HG03457 (cell line): ENCODE results near the gene MAPKAP1.
"Not testable (repeated sequence)": the region's sequence is repeated elsewhere in the genome, so short reads cannot be mapped to it uniquely, and the experiment has no call there.

Source experiments
- ATAC-seq: cut with Tn5 transposase; IDR thresholded peaks from one replicate; pipeline ENCODE4 v1.9.1; 2021; ENCODE audit warnings: moderate number of reproducible peaks; ENCODE audit not compliant: unreplicated experiment

MAPKAP1 gene

DNA sequence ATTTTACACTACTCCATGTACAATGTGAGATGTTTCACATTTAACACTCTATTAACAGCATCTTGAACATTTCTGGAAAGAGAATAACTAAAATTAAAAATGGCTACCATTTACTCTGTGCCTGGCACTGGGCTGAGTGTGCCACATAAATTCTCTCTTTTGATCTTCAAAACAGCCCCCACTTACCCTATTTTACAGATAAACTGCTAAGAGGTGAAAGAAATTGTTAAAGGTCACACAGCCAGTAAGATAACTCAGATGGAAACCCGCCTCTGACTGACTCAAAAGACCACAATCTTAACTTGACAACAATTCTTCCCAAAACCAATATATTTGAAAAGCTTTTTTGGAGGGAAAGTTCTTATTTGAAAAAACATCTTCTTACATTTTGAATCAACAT lies 97.3 kb downstream of the MAPKAP1 start:
- ATAC-seq = no peak

DNA sequence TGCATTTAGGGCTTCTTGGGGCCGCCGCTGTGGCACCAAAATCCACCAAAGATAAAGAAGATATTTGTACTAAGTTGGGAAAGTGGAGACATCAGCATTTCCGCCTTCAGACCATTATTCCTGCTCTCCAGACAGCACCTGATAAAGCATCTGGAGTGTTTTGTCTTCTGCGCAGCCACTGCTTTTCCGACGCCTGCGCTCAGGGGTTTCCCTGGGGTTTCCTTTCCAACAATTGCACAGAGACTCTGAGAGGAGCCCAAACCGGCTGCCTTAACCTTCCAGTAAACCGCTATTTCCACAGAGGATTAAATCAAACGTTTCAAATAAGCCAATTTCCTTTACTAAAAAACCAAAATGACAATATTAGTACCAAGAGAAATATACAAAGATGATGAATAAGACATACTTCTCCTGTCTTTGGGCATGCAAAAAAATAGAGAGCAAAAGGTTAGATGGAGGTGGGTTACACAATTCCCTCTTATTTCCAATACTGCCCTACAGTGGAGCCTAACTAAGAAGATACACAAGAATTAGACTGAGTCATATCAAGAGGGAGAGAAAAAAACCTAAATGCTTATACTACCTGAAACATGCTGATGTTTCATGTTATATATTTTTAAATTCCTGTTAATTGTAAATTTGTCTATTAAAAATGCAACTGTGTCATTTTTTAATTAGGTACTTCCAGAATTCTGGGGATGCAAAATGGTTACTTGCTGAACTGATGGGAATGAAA lies 98.4 kb downstream of the MAPKAP1 start:
- no peak for ATAC-seq

DNA sequence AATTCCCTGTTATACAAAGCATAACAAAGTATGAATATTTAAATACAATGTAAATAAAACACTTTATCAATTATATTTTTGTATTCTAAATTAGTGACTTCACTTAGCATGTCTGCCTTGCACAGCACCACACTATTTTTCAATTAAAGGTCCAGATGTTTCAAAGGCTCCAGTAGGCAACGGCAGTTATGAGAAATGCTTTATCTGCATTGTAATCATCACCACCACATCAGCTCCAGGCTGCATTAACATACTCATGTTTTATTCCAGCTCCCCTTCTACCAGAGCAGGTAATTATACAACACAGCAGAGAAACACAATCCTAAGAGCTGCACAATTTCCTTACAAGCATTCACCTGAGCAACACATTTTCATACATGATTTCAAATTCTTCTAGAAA lies 102.8 kb downstream of the MAPKAP1 start:
- ATAC-seq = no peak

DNA sequence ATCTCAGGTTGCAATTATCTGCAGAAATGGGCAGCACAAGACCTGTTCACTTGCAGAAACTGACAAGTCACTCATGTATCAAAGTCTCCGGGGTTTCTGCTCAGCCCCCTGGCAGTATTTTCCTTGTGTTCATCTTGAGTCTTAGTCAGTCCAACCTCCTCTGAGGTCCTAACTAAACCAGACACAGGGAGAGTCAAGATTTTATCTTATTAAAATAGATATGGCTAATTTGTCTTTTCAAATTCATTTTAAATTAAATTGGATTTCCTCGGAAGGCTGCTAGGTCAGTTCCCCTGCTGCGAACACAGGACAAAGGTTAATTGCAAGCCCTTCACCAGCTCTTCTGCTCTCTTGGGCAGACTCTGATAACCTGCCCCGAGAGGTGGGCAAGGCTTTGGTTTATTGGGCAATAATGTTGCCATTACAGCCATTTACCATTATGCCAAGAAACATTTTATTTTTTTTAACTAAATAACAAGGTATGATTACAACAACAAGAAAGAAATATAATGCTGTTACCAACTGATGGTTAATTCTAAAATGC lies 103.5 kb downstream of the MAPKAP1 start:
- no peak for ATAC-seq

DNA sequence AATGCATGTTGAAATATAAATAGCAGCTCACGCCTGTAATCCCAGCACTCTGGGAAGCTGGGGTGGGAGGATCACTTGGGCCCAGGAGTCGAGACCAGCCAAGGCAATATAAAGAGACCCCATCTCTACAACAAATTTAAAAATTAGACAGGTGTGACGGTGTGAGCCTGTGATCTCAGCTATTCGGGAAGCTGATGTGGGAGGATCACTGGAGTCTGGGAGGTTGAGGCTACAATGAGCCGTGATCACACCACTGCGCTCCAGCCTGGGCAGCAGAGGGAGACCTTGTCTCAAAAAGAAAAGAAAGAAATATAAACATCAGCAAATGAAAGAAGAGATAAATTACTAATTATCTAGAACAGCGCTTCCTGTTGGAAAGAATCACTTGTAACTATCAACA lies 105.0 kb downstream of the MAPKAP1 start:
- ATAC-seq = no peak

DNA sequence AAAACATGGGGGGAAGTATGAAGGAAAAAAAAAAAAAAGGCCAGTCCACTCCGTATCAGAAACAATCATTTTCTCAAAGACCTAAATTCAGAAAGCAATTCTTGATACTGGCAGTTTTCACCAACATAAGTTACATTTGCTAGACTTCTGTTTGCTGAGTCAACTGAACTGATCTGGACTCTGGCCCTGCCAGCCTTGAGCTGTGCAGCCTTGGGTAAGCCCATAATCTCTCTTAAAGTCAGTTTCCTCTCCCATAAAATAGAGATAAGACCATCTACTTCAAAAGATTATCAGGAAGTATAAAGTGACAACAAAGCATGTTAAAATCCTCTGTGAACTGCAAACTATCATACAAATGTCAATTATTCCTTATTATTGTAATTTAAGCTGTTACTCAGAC lies 106.8 kb downstream of the MAPKAP1 start:
- no peak for ATAC-seq

DNA sequence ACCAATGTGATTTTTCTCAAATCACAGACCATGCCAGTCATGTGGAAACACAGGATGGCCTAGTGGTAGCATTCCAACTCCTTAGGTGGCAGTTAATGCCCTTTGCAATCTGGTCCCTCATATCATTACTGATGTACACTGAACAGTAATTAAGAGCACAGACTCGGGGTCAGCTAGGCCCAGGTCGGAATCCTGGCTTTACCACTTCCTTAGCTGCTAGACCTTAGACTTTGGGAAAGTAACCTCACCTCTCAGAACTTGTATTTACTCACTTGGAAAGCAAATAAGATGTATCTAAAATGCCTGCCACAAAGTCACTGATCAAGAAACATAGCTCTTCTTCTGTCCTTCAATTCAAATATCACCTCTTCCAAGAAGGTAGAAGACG lies 112.8 kb downstream of the MAPKAP1 start:
- no peak for ATAC-seq

DNA sequence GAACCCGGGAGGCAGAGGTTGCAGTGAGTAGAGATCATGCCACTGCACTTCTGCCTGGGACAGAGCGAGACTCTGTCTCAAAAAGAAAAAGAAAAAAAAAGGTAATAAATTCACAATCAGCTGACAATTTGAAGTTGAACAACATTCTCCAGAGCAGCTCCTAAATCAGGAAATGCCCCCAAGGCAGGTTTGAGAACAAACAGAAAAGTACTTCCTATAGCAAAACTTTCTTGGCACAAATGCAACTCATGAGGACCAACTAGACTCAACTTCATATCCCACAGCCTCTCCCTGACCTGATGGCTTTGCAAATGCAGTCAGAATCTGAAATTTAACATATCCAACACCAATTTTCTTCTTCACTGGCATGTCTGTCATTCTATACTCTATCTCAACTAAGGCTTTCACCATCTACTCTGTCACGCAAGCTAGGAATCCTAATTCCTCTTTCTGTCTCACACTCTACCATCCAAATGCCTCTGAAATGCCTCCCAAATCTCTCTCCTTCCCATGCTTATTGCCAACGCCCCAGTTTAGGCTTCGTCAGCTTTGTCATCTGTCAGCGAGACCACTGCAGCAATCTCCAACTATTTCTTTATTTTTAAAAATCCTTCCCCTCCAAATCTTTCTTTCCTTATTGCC lies 113.3 kb downstream of the MAPKAP1 start:
- ATAC-seq = no peak

DNA sequence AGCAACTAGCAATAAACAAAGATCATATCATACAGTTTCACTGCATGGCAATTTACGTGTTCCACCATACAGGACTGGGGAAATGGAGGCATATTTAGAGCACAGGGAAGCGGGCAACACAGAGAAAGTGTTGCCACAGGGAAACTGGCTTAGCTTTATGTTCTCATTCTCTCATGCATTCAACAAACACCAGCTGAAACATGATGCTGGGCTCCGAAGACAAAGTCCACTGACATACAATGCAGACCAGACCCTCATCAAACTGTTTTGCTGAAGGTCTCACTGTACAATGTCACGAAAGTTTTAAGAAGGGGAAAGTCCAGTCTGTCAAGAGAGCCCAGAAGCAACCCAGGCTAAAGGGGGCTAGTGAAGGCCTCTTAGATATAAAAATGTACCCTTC lies 115.1 kb downstream of the MAPKAP1 start:
- ATAC-seq = no peak

DNA sequence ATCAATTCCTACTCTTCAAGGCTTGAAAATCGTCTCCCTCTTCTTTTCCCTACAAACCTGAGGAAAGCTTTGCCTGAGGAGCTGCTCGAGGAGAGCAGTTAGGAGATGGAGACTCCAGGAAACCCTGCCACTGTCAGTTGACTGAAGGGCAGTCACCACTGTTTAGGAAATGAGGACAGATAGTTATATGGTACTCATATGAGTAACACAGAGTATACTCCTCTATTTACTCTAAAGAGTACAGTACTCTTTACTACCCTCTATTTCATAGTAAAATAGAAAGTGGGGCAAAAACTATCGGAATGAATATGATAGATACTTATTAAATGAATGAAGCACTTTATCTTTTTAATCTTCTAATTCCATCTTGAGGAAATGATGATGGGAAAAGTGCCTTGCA lies 115.8 kb downstream of the MAPKAP1 start:
- no peak for ATAC-seq

DNA sequence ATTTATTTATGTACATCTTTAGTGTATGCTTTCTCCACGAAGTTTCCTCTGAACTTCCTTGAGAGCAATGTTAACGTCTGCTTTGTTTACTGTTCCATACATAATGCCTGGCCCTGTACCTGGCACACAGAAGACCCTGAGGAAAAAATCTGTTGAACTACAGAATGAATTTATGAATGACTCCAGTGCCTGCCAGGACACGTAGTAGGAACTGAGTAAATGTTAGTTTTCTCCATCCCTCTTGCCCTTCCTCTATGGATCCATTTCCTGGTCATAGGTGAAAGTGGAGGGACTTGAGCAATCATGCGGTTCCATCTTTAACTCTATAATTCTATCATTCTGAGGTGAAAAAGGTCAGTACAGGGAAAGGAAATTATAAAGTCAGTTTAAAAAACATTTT lies 117.7 kb downstream of the MAPKAP1 start:
- no peak for ATAC-seq

DNA sequence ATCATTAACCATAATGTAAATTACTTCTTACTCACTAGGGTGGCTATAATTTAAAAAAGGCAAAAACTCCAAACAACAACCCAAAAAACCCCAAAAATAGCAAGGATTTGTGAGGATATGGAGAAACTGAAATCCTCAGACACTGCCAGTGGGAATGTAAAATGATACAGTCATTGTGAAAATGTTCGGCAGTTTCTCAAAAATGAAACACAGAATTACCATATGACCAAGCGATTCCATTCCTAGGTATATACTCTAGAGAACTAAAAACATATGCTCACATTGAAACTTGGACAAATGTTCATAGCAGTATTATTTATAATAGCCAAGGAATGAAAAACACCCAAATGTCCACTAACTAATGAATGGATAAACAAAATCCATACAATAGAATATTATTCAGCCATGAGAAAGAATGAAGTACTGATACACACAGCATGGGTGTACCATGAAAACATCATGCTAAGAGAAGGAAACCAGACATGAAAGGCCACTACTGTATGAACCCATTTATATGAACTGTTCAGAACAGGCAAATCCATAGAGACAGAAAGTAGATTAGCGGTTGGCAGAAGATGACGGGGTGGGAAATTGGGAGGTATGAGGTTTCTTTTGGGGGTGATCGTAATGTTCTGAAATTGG lies 119.1 kb downstream of the MAPKAP1 start:
- ATAC-seq = no peak

DNA sequence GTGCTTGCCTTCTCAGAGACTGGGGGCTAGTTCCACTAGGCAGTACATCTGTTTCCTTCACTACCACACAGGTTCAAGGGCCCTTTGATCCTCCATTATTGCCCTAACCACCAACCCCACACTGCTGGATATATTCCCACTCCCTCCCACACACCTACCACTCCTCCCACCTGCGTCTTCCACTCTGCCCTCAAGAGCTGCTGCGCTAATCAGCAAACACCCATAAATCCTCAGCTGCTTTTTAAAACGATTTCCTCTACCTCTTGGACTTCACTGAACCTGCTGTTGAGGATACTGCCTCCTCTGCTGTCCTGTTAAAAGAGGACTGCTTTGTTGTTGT lies 120.9 kb downstream of the MAPKAP1 start:
- no peak for ATAC-seq

DNA sequence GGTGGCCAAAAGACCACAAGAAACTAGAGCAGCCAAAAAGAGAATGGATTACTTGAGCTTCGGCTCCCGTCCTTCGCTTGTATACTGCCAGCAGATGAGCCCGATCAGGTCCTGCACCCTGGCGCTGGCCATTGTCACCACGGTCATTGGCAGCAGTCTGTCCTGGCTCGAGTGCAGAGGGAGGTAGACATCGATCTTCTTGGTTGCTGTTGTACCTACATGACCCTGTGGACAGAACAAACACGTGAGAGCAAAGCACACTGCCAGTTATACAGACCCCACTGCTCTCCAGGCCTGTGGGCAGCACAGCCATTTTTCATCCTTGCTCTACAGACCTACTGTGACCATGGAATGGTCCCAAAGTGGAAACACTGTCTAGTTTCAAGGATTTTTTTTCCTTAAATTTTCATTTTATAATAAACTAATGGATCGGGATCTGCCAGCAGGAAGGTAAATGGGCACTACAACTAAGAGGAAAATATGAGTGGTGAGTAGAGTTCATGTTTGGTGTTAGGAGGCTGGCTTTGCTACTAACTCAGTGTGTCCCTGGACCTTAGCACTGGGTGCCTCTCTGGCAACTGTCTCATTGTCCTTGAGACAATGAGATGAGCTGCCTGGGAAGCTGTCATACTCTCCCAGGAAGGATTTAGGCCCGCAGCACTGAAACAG lies 121.4 kb downstream of the MAPKAP1 start:
- ATAC-seq = no peak

DNA sequence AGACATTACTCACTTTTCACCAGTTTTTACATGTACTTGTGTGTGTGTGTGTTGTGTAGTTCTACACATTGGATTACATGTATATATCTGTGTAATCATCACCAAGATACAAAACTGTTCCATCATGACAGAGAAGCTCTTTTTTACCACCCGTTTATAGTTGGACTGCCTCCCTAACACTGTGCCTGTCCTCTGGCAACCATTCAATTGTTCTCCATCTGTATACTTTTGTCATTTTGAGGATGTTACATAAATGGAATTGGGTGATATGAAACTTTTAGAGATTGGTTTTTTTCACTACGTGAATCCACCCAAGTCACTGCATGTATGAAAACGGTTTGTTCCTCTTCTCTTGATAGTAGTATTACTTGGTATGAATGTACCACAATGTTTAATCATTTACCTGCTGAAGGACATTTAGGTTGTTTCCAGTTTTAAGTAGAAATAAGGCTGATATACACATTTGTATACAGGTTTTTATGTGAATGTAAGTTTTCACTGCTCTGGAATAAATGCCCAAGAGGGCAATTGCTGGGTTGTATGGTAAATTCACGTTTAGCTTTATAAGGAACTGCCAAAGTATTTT lies 126.2 kb downstream of the MAPKAP1 start:
- no peak for ATAC-seq

DNA sequence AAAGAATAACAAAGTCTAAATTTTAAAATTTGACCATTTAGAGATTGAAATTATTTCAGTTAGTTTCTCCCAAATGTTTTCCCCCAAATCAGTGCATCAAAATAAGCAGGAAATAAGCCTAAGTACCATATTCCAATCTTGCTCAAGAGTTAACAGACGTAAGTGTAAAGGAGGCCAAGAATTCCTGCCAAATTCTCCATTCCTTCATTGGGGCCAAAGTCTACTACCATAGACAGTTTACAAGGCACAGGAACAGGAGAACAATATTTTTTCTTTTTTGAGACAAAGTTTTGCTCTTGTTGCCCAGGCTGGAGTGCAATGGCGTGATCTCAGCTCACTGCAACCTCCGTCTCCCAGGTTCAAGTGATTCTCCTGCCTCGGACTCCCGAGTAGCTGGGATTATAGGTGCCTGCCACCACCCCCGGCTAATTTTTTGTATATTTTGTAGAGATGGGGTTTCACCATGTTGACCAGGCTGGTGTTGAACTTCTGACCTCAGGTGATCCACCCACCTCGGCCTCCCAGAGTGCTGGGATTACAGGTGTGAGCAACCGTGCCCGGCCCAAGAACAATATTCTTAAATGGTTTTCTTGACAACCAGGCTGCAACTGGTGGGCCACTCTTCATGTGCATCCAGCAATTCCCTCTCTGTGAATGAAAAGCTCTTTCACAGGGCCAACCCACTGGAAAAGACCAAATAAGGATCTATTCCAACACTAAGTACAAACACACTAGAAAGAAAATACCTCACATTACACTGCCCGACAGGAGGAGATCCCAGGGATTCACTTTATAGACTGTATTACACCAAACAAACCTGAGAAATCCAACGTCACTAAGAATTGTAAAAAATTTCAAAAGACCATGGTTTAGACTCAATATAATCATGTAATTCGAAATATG lies 127.7 kb downstream of the MAPKAP1 start:
- no peak for ATAC-seq

DNA sequence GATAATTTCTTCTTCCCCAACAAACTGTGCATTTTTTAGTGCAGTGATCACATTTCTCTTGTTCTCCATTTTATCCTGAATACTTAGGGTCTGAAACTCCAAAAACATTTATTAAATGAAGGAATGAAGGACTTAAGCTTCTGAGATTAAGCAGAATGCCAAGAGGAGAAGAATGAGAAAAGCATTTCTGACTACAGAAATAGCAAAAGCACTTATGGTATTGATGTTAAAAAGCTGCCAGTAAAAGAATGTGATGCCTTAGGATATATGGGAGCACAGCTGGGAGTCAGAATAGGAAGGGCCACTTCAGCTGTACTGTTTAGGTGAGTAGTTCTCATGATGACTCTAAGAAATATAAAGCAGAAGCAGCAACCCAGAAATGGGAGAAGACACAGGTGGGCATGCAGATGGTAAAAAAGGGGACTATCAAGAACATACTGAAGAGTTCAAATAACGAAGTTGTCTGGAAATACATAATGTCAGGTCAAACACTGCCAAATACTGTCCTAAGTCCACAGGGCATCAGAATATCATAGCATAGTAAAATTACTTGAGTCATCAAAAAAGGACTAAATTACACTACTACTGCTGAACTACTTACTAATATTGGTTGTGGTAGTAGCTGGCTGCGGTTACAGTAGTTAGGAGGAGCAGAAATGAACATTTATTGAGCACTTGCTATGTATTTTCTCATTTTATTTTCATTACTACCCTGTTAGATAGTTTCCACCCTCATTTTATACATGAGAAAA lies 132.7 kb downstream of the MAPKAP1 start:
- no peak for ATAC-seq

DNA sequence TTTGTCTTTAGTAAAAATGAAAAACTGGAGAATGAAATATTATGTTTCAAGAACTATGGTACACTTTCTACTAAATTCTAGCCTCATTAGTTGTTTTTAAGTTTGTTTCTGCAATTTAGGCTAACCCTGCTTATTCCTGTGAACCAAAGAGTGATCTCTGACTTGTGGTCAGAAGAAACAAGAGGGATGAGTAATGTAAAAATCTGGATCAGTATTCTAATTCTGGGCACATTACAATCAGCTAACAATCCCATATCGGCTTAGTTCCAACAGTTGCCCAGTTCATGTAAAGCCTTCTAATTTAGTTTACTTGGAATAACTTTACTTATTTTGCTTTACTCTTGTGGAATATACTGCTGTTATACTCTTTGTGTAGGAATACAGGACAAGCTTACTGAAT lies 134.5 kb downstream of the MAPKAP1 start:
- ATAC-seq = not testable (repeated sequence)

DNA sequence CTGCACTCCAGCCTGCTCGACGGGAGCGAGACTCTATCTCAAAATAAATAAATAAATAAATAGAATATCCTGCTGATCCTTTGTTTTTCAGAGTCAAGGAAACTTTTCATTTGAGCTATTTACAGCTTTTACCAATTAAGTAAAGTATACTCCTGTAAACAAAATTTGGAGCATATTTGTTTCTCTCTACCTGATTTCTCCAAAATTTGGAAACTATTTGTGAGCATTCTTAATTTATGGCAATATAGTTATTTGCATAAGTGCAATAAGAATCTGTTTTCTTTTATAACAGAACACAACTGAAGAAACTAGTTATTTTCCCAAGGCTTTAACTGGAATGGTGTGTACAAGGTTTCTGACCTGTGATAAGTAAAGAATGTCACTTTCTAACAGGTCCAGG lies 135.2 kb downstream of the MAPKAP1 start:
- ATAC-seq = not testable (repeated sequence)

DNA sequence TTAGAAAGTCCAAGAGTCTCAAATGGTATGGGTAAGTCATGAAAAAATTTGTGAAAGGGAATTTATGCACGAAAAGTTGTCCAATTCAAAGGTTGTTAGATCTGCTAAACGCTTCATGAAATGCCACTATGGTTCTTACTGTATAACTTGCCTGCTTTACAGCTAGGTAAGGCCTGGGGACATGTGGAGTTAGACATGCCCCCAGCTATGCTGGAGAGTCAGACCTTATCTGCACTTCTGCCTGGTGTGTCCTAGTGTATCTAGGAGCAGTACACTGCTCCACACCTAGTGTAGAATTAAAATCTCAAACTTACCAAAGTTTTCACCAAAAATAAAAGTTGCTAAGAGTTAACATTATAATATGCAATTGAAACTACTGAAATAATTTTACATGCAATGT lies 136.8 kb downstream of the MAPKAP1 start:
- no peak for ATAC-seq
